OCI-LY7 (cell line): ENCODE results near the gene MACC1. TPM values are rescaled to one million over a fixed set of nuclear protein-coding genes. Genes with fewer than 3 reads are reported as not detected.

ENCODE experiments used
- BruUV-seq: library from RNA; stranded (reverse); fragments of 400-500 nt; replicated peaks from 2 replicates; lab custom pipeline; 2021; lab: Mats Ljungman, UMichigan
- CTCF ChIA-PET: fragments of 300-600 bp; sonication (Branson Sonifier 250); formaldehyde crosslinking; loops from one replicate; lab custom pipeline; 2022; ENCODE audit warnings: antibody characterized with exemption; ENCODE audit not compliant: unreplicated experiment; lab: Charles Lee
- POLR2A ChIA-PET: fragments of 300-600 bp; sonication (Branson Sonifier 250); formaldehyde crosslinking; loops from one replicate; lab custom pipeline; 2022; ENCODE audit warnings: antibody characterized with exemption; lab: Charles Lee
- DNase-seq: peaks from one replicate; pipeline ENCODE4 v3.0.0-alpha.2; 2015; ENCODE audit warnings: low spot score
- H2AFZ ChIP-seq: fragments of 200-600 bp; sonication (generic), shearing (Covaris generic); 2 replicates; pipeline ENCODE4 v1.6.1; 2014; ENCODE audit warnings: mild to moderate bottlenecking, antibody characterized with exemption, low read length, moderate library complexity
- H3K27ac ChIP-seq: fragments of 200-600 bp; sonication (generic); 2 replicates; pipeline ENCODE4 v1.5.1; 2014; ENCODE audit warnings: mixed run types, low read depth, mild to moderate bottlenecking, moderate library complexity, low read length, inconsistent platforms; ENCODE audit not compliant: poor library complexity, severe bottlenecking
- H3K36me3 ChIP-seq: fragments of 200-600 bp; sonication (generic); 2 replicates; pipeline ENCODE4 v1.6.1; 2014; ENCODE audit warnings: mild to moderate bottlenecking, antibody characterized with exemption, low read length, moderate library complexity, mixed read lengths; ENCODE audit not compliant: insufficient read depth
- H3K4me1 ChIP-seq: fragments of 200-600 bp; sonication (generic); 2 replicates; pipeline ENCODE4 v1.5.1; 2014; ENCODE audit warnings: mild to moderate bottlenecking, low read length; ENCODE audit not compliant: insufficient read depth, poor library complexity, severe bottlenecking
- H3K4me2 ChIP-seq: fragments of 200-600 bp; sonication (generic); 2 replicates; pipeline ENCODE4 v1.6.1; 2014; ENCODE audit warnings: mild to moderate bottlenecking, low read length
- H3K4me3 ChIP-seq: fragments of 200-600 bp; sonication (generic); 2 replicates; pipeline ENCODE4 v1.5.1; 2014; ENCODE audit warnings: mild to moderate bottlenecking, low read depth, low read length; ENCODE audit not compliant: poor library complexity, severe bottlenecking
- H3K79me2 ChIP-seq: fragments of 200-600 bp; sonication (generic); 2 replicates; pipeline ENCODE4 v1.6.1; 2016; ENCODE audit warnings: low read depth, mild to moderate bottlenecking, low read length, moderate library complexity, mixed read lengths; ENCODE audit not compliant: insufficient read depth
- H3K9me2 ChIP-seq: fragments of 200-600 bp; sonication (generic); 2 replicates; pipeline ENCODE4 v1.6.1; 2016; ENCODE audit warnings: mild to moderate bottlenecking, low read length, mixed read lengths; ENCODE audit not compliant: insufficient read depth
- H3K9me3 ChIP-seq: fragments of 200-600 bp; sonication (generic); 2 replicates; pipeline ENCODE4 v1.6.1; 2014; ENCODE audit warnings: mild to moderate bottlenecking, mixed run types, low read length, mixed read lengths
- H4K20me1 ChIP-seq: fragments of 200-600 bp; sonication (generic); 2 replicates; pipeline ENCODE4 v1.6.1; 2014; ENCODE audit warnings: mild to moderate bottlenecking, antibody characterized with exemption, low read length, moderate library complexity, mixed read lengths; ENCODE audit not compliant: insufficient read depth
- EZH2phosphoT487 ChIP-seq: fragments of 200-600 bp; sonication (generic); IDR thresholded peaks from 2 replicates; pipeline ENCODE4 v1.6.1; 2018; ENCODE audit warnings: low read depth, borderline replicate concordance, mild to moderate bottlenecking, mixed run types, antibody characterized with exemption, low read length, moderate library complexity, mixed read lengths
- intact Hi-C: fragments of 100-400 bp; cut with micrococcal nuclease; formaldehyde crosslinking; loops from one replicate; pipeline ENCODE4 v1.10.0; 2022; ENCODE audit not compliant: unreplicated experiment
- total RNA-seq, 2 experiments: library from RNA; depleted of rRNA in 1 of 2; stranded (reverse); fragments of >200 nt in 1 of 2; shearing (Covaris generic) in 1 of 2; gene quantifications; 2 replicates each; pipeline ENCODE4 v1.2.3, GENCODE V29; 2014 to 2022
- TF ChIP-seq, protein P1 (sequence below): fragments of 200-600 bp; sonication (generic); conservative IDR thresholded peaks from 2 replicates; pipeline ENCODE4 v1.5.1; 2014; ENCODE audit warnings: mild to moderate bottlenecking, antibody characterized with exemption, low read length, moderate library complexity, mixed read lengths

The MACC1 gene
- total RNA-seq, 2 experiments from 2014 or later: 5.0 to 11.1 TPM

GRCh38 chr7:20141666-20142065 lies 75.5 kb downstream of the MACC1 start:
- intact Hi-C loops: no loop called here
- Histone ChIP-seq H3K4me2 (no peak overlapping the region), H3K36me3 (no peaks in the 10 kb centered on the region), H3K79me2 (no peaks in the 10 kb centered on the region), H3K9me3 (no peaks in the 10 kb centered on the region), H3K4me3 (no peak overlapping the region), H3K4me1 (no peaks in the 10 kb centered on the region), H3K27ac (no peak overlapping the region), H3K9me2 (no peaks in the 10 kb centered on the region), H2AFZ (no peak overlapping the region), H4K20me1 (no peaks in the 10 kb centered on the region)
- DNase-seq: no peak
- BruUV-seq: no TSS peak
- no peak for TF ChIP-seq EZH2phosphoT487
- TF ChIP-seq, protein P1, sequence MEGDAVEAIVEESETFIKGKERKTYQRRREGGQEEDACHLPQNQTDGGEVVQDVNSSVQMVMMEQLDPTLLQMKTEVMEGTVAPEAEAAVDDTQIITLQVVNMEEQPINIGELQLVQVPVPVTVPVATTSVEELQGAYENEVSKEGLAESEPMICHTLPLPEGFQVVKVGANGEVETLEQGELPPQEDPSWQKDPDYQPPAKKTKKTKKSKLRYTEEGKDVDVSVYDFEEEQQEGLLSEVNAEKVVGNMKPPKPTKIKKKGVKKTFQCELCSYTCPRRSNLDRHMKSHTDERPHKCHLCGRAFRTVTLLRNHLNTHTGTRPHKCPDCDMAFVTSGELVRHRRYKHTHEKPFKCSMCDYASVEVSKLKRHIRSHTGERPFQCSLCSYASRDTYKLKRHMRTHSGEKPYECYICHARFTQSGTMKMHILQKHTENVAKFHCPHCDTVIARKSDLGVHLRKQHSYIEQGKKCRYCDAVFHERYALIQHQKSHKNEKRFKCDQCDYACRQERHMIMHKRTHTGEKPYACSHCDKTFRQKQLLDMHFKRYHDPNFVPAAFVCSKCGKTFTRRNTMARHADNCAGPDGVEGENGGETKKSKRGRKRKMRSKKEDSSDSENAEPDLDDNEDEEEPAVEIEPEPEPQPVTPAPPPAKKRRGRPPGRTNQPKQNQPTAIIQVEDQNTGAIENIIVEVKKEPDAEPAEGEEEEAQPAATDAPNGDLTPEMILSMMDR: no peak
- POLR2A ChIA-PET: interaction anchor here (0.6 kb wide), 4 partner anchors 23 to 386 kb away, joined by 3 to 4 read pairs (median 4); no protein-coding TSS in a partner anchor
- CTCF ChIA-PET: no interaction called here

DNA sequence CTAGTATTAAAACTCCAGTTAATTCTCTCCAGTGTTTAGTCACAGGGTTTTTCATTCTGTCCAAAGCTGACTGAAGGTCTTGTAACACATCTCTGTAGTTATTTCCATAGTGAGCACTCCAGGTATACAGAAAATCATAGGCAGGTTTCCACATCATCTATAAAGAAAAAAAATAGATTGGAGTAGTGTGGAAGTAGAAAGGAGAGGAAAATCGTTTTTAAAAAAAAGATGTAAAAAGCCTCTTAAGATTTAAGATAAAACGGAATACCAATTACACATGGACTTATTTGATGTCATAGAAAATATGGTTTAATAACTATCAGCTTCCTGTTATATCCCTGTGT lies 76.2 kb downstream of the MACC1 start:
- DNase-seq: no peak
- Histone ChIP-seq H3K4me2 (no peak overlapping the region), H3K27ac (no peak overlapping the region), H3K9me3 (no peaks in the 10 kb centered on the region), H3K79me2 (no peaks in the 10 kb centered on the region), H3K9me2 (no peaks in the 10 kb centered on the region), H3K4me1 (no peaks in the 10 kb centered on the region), H3K4me3 (no peak overlapping the region), H2AFZ (no peak overlapping the region), H4K20me1 (no peaks in the 10 kb centered on the region), H3K36me3 (no peaks in the 10 kb centered on the region)
- CTCF ChIA-PET: no interaction called here
- TF ChIP-seq, protein P1: no peak
- POLR2A ChIA-PET: interaction anchor here (0.6 kb wide), 3 partner anchors 24 to 385 kb away, joined by 3 to 4 read pairs (median 3); no protein-coding TSS in a partner anchor
- intact Hi-C loops: no loop called here
- BruUV-seq: no TSS peak

GRCh38 chr7:20140291-20141001 lies 76.7 kb downstream of the MACC1 start:
- no peaks in the 10 kb centered on the region for H4K20me1 ChIP-seq
- H3K9me2 ChIP-seq: no peaks in the 10 kb centered on the region
- intact Hi-C loops: no loop called here
- H3K4me3 ChIP-seq: no peak overlapping the region
- no peak for TF ChIP-seq EZH2phosphoT487
- TF ChIP-seq, protein P1: no peak
- H3K79me2 ChIP-seq: no peaks in the 10 kb centered on the region
- H2AFZ ChIP-seq: no peak overlapping the region
- no TSS peak for BruUV-seq
- H3K4me1 ChIP-seq: no peaks in the 10 kb centered on the region
- H3K36me3 ChIP-seq: no peaks in the 10 kb centered on the region
- H3K4me2 ChIP-seq: no peak overlapping the region
- H3K27ac ChIP-seq: no peak overlapping the region
- POLR2A ChIA-PET: no interaction called here
- no peak for DNase-seq
- H3K9me3 ChIP-seq: no peaks in the 10 kb centered on the region
- CTCF ChIA-PET: no interaction called here
